Activated T-cell treated with anti-CD3 and anti-CD28 coated beads, Interleukin-2, amount 50 U/mL, for 4 hours (primary cell): ENCODE measurements around the gene ARHGEF16. TPM values are rescaled to one million over a fixed set of nuclear protein-coding genes. Genes with fewer than 3 reads are reported as not detected.

Source experiments
- ATAC-seq, 2 donors: fragments of 200-7000 bp; cut with Tn5 transposase; one replicate each; pipeline ENCODE4 v1.10.0; 2021
- DNase-seq: peaks from one replicate; pipeline ENCODE4 v3.0.0-alpha.2; 2020
- H3K27me3 Mint-ChIP-seq: one replicate; pipeline ENCODE4 v1.8.0; 2021; ENCODE audit warnings: low read depth, mixed read lengths
- H3K36me3 Mint-ChIP-seq: one replicate; pipeline ENCODE4 v1.8.0; 2022; ENCODE audit warnings: mixed read lengths; ENCODE audit not compliant: insufficient read depth
- H3K4me1 Mint-ChIP-seq: one replicate; pipeline ENCODE4 v1.8.0; 2021; ENCODE audit warnings: low read depth, mixed read lengths
- H3K4me3 Mint-ChIP-seq: one replicate; pipeline ENCODE4 v1.8.0; 2021; ENCODE audit warnings: mild to moderate bottlenecking, moderate library complexity, mixed read lengths
- H3K9me3 Mint-ChIP-seq: one replicate; pipeline ENCODE4 v1.8.0; 2021; ENCODE audit warnings: mixed read lengths
- total RNA-seq, 3 donors: library from RNA; stranded (reverse); gene quantifications; one replicate each; pipeline ENCODE4 v1.2.1, GENCODE V29; 2021

ARHGEF16 gene
- total RNA-seq, 3 donors from 2014 or later = 0.13 to 0.15 TPM; not detected in 1

GRCh38 chr1:3481046-3481445 lies 26.6 kb downstream of the ARHGEF16 start:
- Mint-ChIP-seq H3K36me3 (no peaks in the 10 kb centered on the region), H3K27me3 (no peaks in the 10 kb centered on the region), H3K4me1 (peaks cover 1% of the 10 kb centered on the region), H3K9me3 (no peaks in the 10 kb centered on the region), H3K4me3 (no peak overlapping the region)
- no peak for ATAC-seq
- DNase-seq = no peak

- Mint-ChIP-seq H3K9me3 (no peaks in the 10 kb centered on the region), H3K36me3 (no peaks in the 10 kb centered on the region), H3K4me1 (peaks cover 1% of the 10 kb centered on the region), H3K4me3 (no peak overlapping the region), H3K27me3 (no peaks in the 10 kb centered on the region)
- DNase-seq = no peak
- no peak for ATAC-seq
These were observed 27.4 kb downstream of the ARHGEF16 start for GRCh38 chr1:3481836-3482375.

GRCh38 chr1:3482378-3482849 lies 27.9 kb downstream of the ARHGEF16 start:
- Mint-ChIP-seq H3K4me3 (no peak overlapping the region), H3K4me1 (peaks cover 1% of the 10 kb centered on the region), H3K9me3 (no peaks in the 10 kb centered on the region), H3K27me3 (no peaks in the 10 kb centered on the region), H3K36me3 (no peaks in the 10 kb centered on the region)
- ATAC-seq (peak; percentile 42 to 52), DNase-seq (no peak)

- peaks cover 6% of the 10 kb centered on the region for H3K9me3 Mint-ChIP-seq
- peaks cover 1% of the 10 kb centered on the region for H3K4me1 Mint-ChIP-seq
- no peaks in the 10 kb centered on the region for H3K27me3 Mint-ChIP-seq
- ATAC-seq (no peak), DNase-seq (no peak)
- H3K4me3 Mint-ChIP-seq = no peak overlapping the region
- no peaks in the 10 kb centered on the region for H3K36me3 Mint-ChIP-seq
These were observed 28.9 kb downstream of the ARHGEF16 start for GRCh38 chr1:3483380-3483779.

- H3K4me3 Mint-ChIP-seq = no peak overlapping the region
- peaks cover 4% of the 10 kb centered on the region for H3K36me3 Mint-ChIP-seq
- H3K27me3 Mint-ChIP-seq = no peaks in the 10 kb centered on the region
- DNase-seq (peak; percentile 20), ATAC-seq (peak; percentile 45 to 58)
- peaks cover 1% of the 10 kb centered on the region for H3K4me1 Mint-ChIP-seq
- H3K9me3 Mint-ChIP-seq = peaks cover 12% of the 10 kb centered on the region
These were observed 29.5 kb downstream of the ARHGEF16 start for GRCh38 chr1:3483801-3484444.

- ATAC-seq (no peak), DNase-seq (no peak)
- peaks cover 1% of the 10 kb centered on the region for H3K4me1 Mint-ChIP-seq
- H3K27me3 Mint-ChIP-seq = no peaks in the 10 kb centered on the region
- H3K36me3 Mint-ChIP-seq = peaks cover 6% of the 10 kb centered on the region
- H3K9me3 Mint-ChIP-seq = peaks cover 13% of the 10 kb centered on the region
- no peak overlapping the region for H3K4me3 Mint-ChIP-seq
These were observed 30.6 kb downstream of the ARHGEF16 start for GRCh38 chr1:3485016-3485415.

- DNase-seq = no peak
- no peak for ATAC-seq
- Mint-ChIP-seq H3K27me3 (no peaks in the 10 kb centered on the region), H3K4me3 (no peak overlapping the region), H3K36me3 (peaks cover 6% of the 10 kb centered on the region), H3K4me1 (peaks cover 7% of the 10 kb centered on the region), H3K9me3 (peaks cover 13% of the 10 kb centered on the region)
These were observed 34.0 kb downstream of the ARHGEF16 start for GRCh38 chr1:3488432-3488831.

GRCh38 chr1:3490046-3490745 lies 35.7 kb downstream of the ARHGEF16 start:
- Mint-ChIP-seq H3K27me3 (no peaks in the 10 kb centered on the region), H3K9me3 (peaks cover 13% of the 10 kb centered on the region), H3K4me3 (no peak overlapping the region), H3K4me1 (peaks cover 5% of the 10 kb centered on the region), H3K36me3 (peaks cover 6% of the 10 kb centered on the region)
- ATAC-seq (no peak), DNase-seq (no peak)

- Mint-ChIP-seq H3K4me1 (peaks cover 5% of the 10 kb centered on the region), H3K36me3 (peaks cover 6% of the 10 kb centered on the region), H3K9me3 (peaks cover 13% of the 10 kb centered on the region), H3K4me3 (peak overlapping the region; percentile 46), H3K27me3 (no peaks in the 10 kb centered on the region)
- ATAC-seq (peak; percentile 95 to 96), DNase-seq (peak; percentile 84)
These were observed 37.1 kb downstream of the ARHGEF16 start for GRCh38 chr1:3491291-3492246.

GRCh38 chr1:3492545-3493246 lies 38.2 kb downstream of the ARHGEF16 start:
- ATAC-seq (no peak), DNase-seq (no peak)
- H3K36me3 Mint-ChIP-seq = peaks cover 6% of the 10 kb centered on the region
- no peaks in the 10 kb centered on the region for H3K27me3 Mint-ChIP-seq
- peaks cover 13% of the 10 kb centered on the region for H3K9me3 Mint-ChIP-seq
- peaks cover 5% of the 10 kb centered on the region for H3K4me1 Mint-ChIP-seq
- H3K4me3 Mint-ChIP-seq = no peak overlapping the region

- Mint-ChIP-seq H3K27me3 (no peaks in the 10 kb centered on the region), H3K9me3 (no peaks in the 10 kb centered on the region), H3K4me3 (no peak overlapping the region), H3K4me1 (peaks cover 5% of the 10 kb centered on the region), H3K36me3 (no peaks in the 10 kb centered on the region)
- ATAC-seq = no peak
- no peak for DNase-seq
These were observed 40.1 kb downstream of the ARHGEF16 start for GRCh38 chr1:3494321-3495308.

- Mint-ChIP-seq H3K4me3 (no peak overlapping the region), H3K4me1 (peaks cover 5% of the 10 kb centered on the region), H3K36me3 (no peaks in the 10 kb centered on the region), H3K9me3 (no peaks in the 10 kb centered on the region), H3K27me3 (no peaks in the 10 kb centered on the region)
- DNase-seq = no peak
- no peak for ATAC-seq
These were observed 41.6 kb downstream of the ARHGEF16 start for GRCh38 chr1:3495776-3496745.
